B cell (primary cell): ENCODE measurements around the gene METTL26. TPM values are rescaled to one million over a fixed set of nuclear protein-coding genes. Genes with fewer than 3 reads are reported as not detected.

Experiments used
- ATAC-seq: fragments of 200-7000 bp; cut with Tn5 transposase; one replicate; pipeline ENCODE4 v1.10.0; 2021; ENCODE audit warnings: low read depth, mild to moderate bottlenecking, moderate number of reproducible peaks, moderate library complexity
- CTCF ChIA-PET: fragments of 350-600 bp; sonication (Branson Sonifier 250); formaldehyde crosslinking; loops from one replicate; lab custom pipeline; 2021; ENCODE audit warnings: antibody characterized with exemption, inconsistent platforms; lab: Charles Lee
- POLR2A ChIA-PET: fragments of 350-600 bp; sonication (Branson Sonifier 250); formaldehyde crosslinking; loops from one replicate; lab custom pipeline; 2021; ENCODE audit warnings: antibody characterized with exemption; lab: Charles Lee
- DNase-seq: peaks from one replicate; pipeline ENCODE4 v3.0.0; 2013
- H2AFZ ChIP-seq: 2 replicates; pipeline ENCODE4 v1.6.1; 2012; ENCODE audit warnings: mild to moderate bottlenecking, low read depth, low read length; ENCODE audit not compliant: insufficient read depth, poor library complexity, severe bottlenecking
- H3K27ac ChIP-seq, 2 donors: 1 replicate in 1 of 2; 2 replicates in 1 of 2; pipeline ENCODE4 v1.5.1; 2012 to 2013; ENCODE audit warnings: low read length in 2 of 2, mild to moderate bottlenecking in 2 of 2, moderate library complexity in 1 of 2
- H3K27me3 ChIP-seq, 4 experiments: fragments of 200-600 bp in 1 of 4; sonication (generic) in 1 of 4; replicated peaks in 1 of 4; 1 replicate in 2 of 4; 2 replicates in 2 of 4; pipeline versions ENCODE4 v1.6.1 to v1.7.0; 2013 to 2016; ENCODE audit warnings: low read length in 3 of 4, mild to moderate bottlenecking in 2 of 4, mixed read lengths in 1 of 4, moderate library complexity in 1 of 4; ENCODE audit not compliant: insufficient read depth in 4 of 4, control insufficient read depth in 3 of 4; ENCODE audit errors: control extremely low read depth in 1 of 4
- H3K36me3 ChIP-seq, 2 experiments: replicated peaks in 1 of 2; 1 replicate in 1 of 2; 2 replicates in 1 of 2; pipeline versions ENCODE4 v1.6.1 to v1.7.1; 2013; ENCODE audit warnings: low read length in 1 of 2; ENCODE audit not compliant: insufficient read depth in 2 of 2, control insufficient read depth in 1 of 2; ENCODE audit errors: control extremely low read depth in 1 of 2, extremely low read depth in 1 of 2
- H3K4me1 ChIP-seq, 2 donors: fragments of 200-600 bp in 1 of 2; sonication (generic) in 1 of 2; 1 replicate in 1 of 2; 2 replicates in 1 of 2; pipeline versions ENCODE4 v1.5.1 to v1.6.1; 2013 to 2017; ENCODE audit warnings: low read length in 2 of 2; ENCODE audit not compliant: control insufficient read depth in 2 of 2, insufficient read depth in 2 of 2
- H3K4me2 ChIP-seq: replicated peaks from 2 replicates; pipeline ENCODE3; 2012; ENCODE audit warnings: mild to moderate bottlenecking, low read depth, low read length; ENCODE audit not compliant: poor library complexity, severe bottlenecking
- H3K4me3 ChIP-seq, 5 experiments: fragments of 200-600 bp in 1 of 5; sonication (generic) in 1 of 5; 1 replicate in 3 of 5; 2 replicates in 2 of 5; pipeline versions ENCODE4 v1.5.1 to v1.7.0; 2011 to 2016; ENCODE audit warnings: low read length in 4 of 5, mild to moderate bottlenecking in 4 of 5, low read depth in 2 of 5, control low read depth in 1 of 5, moderate library complexity in 1 of 5; ENCODE audit not compliant: insufficient read depth in 1 of 5; ENCODE audit errors: control extremely low read depth in 1 of 5, extremely low read depth in 1 of 5
- H3K79me2 ChIP-seq: fragments of 200-600 bp; sonication (generic); one replicate; pipeline ENCODE4 v1.6.0; 2016; ENCODE audit warnings: low read length; ENCODE audit not compliant: control insufficient read depth, insufficient read depth
- H3K9ac ChIP-seq: fragments of 200-600 bp; sonication (generic); 2 replicates; pipeline ENCODE4 v1.6.1; 2017; ENCODE audit warnings: mild to moderate bottlenecking, low read length, moderate library complexity
- H3K9me3 ChIP-seq, 3 donors: one replicate each; pipeline versions ENCODE4 v1.6.1 to v1.7.1; 2013; ENCODE audit warnings: low read length in 2 of 3; ENCODE audit not compliant: control insufficient read depth in 2 of 3, insufficient read depth in 1 of 3; ENCODE audit errors: control extremely low read depth in 1 of 3
- H4K20me1 ChIP-seq: 2 replicates; pipeline ENCODE4 v1.6.0; 2012; ENCODE audit warnings: mild to moderate bottlenecking, low read length; ENCODE audit not compliant: insufficient read depth, control insufficient read depth, poor library complexity, severe bottlenecking
- H3K27ac Mint-ChIP-seq: one replicate; pipeline ENCODE4 v1.8.0; 2021; ENCODE audit warnings: mixed read lengths
- H3K27me3 Mint-ChIP-seq: one replicate; pipeline ENCODE4 v1.8.0; 2021; ENCODE audit warnings: mixed read lengths
- H3K4me1 Mint-ChIP-seq: one replicate; pipeline ENCODE4 v1.8.0; 2021; ENCODE audit warnings: mixed read lengths
- H3K4me3 Mint-ChIP-seq: one replicate; pipeline ENCODE4 v1.8.0; 2021; ENCODE audit warnings: mixed read lengths
- H3K9me3 Mint-ChIP-seq: one replicate; pipeline ENCODE4 v1.8.0; 2022; ENCODE audit warnings: mixed read lengths; ENCODE audit not compliant: insufficient read depth
- CTCF ChIP-seq: fragments of 200-600 bp; IDR thresholded peaks from one replicate; pipeline ENCODE4 v1.8.0; 2022; ENCODE audit warnings: antibody characterized with exemption, mild to moderate bottlenecking
- EZH2 ChIP-seq: IDR thresholded peaks from 2 replicates; pipeline ENCODE4 v1.6.1; 2012; ENCODE audit warnings: borderline replicate concordance, low read depth, mild to moderate bottlenecking, moderate library complexity, low read length; ENCODE audit not compliant: insufficient read depth, poor library complexity, severe bottlenecking
- WGBS: methylation state at CpG from one replicate; pipeline ENCODE4 v1.1.5; 2013; ENCODE audit warnings: missing lambda C conversion rate; ENCODE audit not compliant: insufficient coverage; 5-methylcytosine and 5-hydroxymethylcytosine counted together
- intact Hi-C: fragments of 100-400 bp; cut with micrococcal nuclease; formaldehyde crosslinking; loops from one replicate; pipeline ENCODE4 v1.10.0; 2022
- polyA plus RNA-seq: library from polyadenylated mRNA; depleted of rRNA; stranded (reverse); fragments of >200 nt; gene quantifications from 2 replicates; pipeline ENCODE4 v1.2.3, GENCODE V29; 2012
- total RNA-seq, 2 donors: library from RNA; stranded (reverse); fragments of 120-200 nt in 1 of 2; gene quantifications; 1 replicate in 1 of 2; 2 replicates in 1 of 2; pipeline versions ENCODE4 v1.2.3 to v1.2.4, GENCODE V29; 2013 to 2022

The METTL26 gene
- total and polyA plus RNA-seq, 2 donors (not counting 1 experiment from before 2014, with no cell fraction given), result 56.6 to 140 TPM

- H3K4me3 Mint-ChIP-seq, result no peak overlapping the region
- POLR2A ChIA-PET, result no interaction called here
- peak overlapping the region; percentile 97 for H3K4me2 ChIP-seq
Observed at GRCh38 chr16:684961-685696, 49.0 kb upstream of the METTL26 start.

More at GRCh38 chr16:684961-685696, 49.0 kb upstream of the METTL26 start:
- Histone ChIP-seq H3K4me1 (peaks cover 37 to 51% of the 10 kb centered on the region in 2 donors), H3K27ac (peak overlapping the region in 1 of 2 donors; percentile 89), H3K79me2 (peaks cover 50% of the 10 kb centered on the region), H3K36me3 (peaks cover 0 to 27% of the 10 kb centered on the region in 2 experiments), H3K4me3 (no peak overlapping the region), H3K9ac (no peak overlapping the region), H4K20me1 (peaks cover 35% of the 10 kb centered on the region), H2AFZ (no peak overlapping the region), H3K27me3 (no peaks in the 10 kb centered on the region), H3K9me3 (no peaks in the 10 kb centered on the region)
- WGBS, result 96% methylated on average over 61 of the region's 61 CpGs
- Mint-ChIP-seq H3K9me3 (no peaks in the 10 kb centered on the region), H3K27me3 (no peaks in the 10 kb centered on the region), H3K4me1 (peaks cover 36% of the 10 kb centered on the region), H3K27ac (no peak overlapping the region)
- ATAC-seq, result no peak
- DNase-seq, result no peak
- no peak for TF ChIP-seq EZH2
- TF ChIP-seq CTCF, result no peak
- intact Hi-C loops, result loop anchor here (1.0 to 5.0 kb wide), 6 partner anchors 16 to 56 kb away; partner anchors contain the start of genes ANTKMT, CIAO3, MCRIP2 and RHOT2
- CTCF ChIA-PET, result no interaction called here
